ENCODE measurements around the gene MYMK. TPM values are rescaled to one million over a fixed set of nuclear protein-coding genes. Genes with fewer than 3 reads are reported as not detected.

Gene MYMK
- total and polyA plus RNA-seq, 12 donors: not detected

DNA sequence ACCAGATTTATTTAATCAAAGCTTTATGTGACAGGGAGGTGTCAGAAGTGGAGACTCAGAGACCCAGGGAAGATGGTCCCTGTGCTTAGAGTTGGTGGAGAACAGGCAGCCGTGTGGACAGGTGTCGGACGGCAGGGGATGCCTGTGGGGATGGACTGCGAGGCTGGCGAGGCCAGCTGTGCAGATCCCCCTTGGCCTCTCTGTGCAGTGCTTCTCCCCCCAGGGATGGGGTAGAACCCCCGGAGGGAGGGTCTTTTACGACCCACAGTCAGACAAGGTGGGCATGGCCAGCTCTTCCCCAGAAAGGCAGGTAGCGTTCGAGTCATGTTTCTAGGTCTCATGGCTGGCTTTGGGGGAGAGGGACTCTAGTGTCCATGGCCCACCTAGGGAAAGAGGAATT, 41.1 kb downstream of the MYMK start:
- WGBS, 2 donors: 85 to 88% methylated on average over 9 of the region's 9 CpGs
- TF ChIP-seq, protein P1, sequence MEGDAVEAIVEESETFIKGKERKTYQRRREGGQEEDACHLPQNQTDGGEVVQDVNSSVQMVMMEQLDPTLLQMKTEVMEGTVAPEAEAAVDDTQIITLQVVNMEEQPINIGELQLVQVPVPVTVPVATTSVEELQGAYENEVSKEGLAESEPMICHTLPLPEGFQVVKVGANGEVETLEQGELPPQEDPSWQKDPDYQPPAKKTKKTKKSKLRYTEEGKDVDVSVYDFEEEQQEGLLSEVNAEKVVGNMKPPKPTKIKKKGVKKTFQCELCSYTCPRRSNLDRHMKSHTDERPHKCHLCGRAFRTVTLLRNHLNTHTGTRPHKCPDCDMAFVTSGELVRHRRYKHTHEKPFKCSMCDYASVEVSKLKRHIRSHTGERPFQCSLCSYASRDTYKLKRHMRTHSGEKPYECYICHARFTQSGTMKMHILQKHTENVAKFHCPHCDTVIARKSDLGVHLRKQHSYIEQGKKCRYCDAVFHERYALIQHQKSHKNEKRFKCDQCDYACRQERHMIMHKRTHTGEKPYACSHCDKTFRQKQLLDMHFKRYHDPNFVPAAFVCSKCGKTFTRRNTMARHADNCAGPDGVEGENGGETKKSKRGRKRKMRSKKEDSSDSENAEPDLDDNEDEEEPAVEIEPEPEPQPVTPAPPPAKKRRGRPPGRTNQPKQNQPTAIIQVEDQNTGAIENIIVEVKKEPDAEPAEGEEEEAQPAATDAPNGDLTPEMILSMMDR (IDR thresholded peaks at IDR 0.05): no peak
- Histone ChIP-seq H3K27ac (no peak overlapping the region), H3K4me1 (peaks cover 3 to 27% (median 15%) of the 10 kb centered on the region in 9 donors), H3K27me3 (peaks cover 0 to 16% (median 0%) of the 10 kb centered on the region in 7 donors), H3K36me3 (no peaks in the 10 kb centered on the region), H3K4me3 (no peak overlapping the region), H3K9me3 (no peaks in the 10 kb centered on the region)
- intact Hi-C loops (cut with DNase I): loop anchor here in 6 of 10 donors (2.0 to 10.0 kb wide), 5 partner anchors 71 to 459 kb away; partner anchors contain the start of genes MED22 (in 2 of the 6), RPL7A (in 2 of the 6) and SURF6 (in 1 of the 6)
- no peak for ATAC-seq
- no peak for DNase-seq

DNA sequence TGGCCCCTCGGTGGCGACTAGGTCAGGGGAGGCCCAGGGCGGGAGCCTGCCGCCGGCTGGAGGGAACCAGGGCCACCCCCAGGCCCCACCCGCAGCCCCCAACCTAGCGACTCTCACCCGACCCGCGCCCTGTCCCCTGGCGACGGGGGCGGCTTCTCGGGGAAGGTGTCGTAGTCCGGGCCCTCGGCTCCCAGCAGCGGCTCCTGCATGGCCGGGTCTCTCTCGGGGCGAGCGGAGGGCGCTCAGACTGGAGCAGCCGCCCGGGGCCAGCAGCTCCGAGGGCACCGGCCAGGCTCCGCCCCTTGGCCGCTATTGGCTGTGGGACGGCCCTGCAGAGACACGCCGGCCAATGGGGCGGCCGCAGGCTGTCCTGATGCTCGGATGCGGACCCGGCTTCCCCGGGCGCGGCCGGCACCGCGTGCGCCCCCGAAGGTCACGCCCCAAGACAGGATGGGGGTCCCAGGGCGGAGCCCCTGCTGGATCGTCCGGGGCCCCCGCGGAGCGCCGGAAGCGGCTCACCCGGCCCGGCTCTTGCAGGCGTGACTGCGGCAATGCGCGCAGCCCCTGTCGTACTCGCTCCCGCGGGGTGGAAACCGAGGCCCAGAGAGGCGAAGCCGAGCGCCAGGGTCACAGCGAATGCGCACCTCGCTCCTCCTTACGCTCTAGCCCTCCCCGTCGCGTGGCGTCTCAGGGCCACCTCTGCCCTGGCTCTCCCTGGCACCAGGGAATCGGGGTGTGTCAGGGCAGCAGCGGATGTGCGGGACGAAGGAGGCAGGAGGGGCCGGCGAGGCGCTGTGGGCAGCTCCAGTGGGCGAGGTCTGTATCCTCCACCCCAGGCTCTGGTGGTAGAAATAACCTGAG, 45.7 kb downstream of the MYMK start, which contains the start of gene SLC2A6:
Gene SLC2A6, minus strand, starts transcription at position 249 of the 861 bp plus-strand sequence. Its CDS starts 40 bp downstream, at position 209.
- H3K36me3 ChIP-seq: peaks cover 0 to 30% (median 0%) of the 10 kb centered on the region in 9 donors
- 0 to 1% methylated on average over 84 of the region's 84 CpGs for WGBS, 2 donors
- TF ChIP-seq, protein P1 (IDR thresholded peaks at IDR 0.05): no peak
- H3K27me3 ChIP-seq: peaks cover 0 to 7% (median 0%) of the 10 kb centered on the region in 7 donors
- H3K4me3 ChIP-seq: peak within 1 kb of the TSS; percentile 53 to 77 (median 65)
- H3K27ac ChIP-seq: peak within 1 kb of the TSS; percentile 33 to 90 (median 85)
- H3K4me1 ChIP-seq: peaks cover 7 to 55% (median 18%) of the 10 kb centered on the region in 9 donors
- ATAC-seq: peak; percentile 95 to 98 (median 98)
- no peaks in the 10 kb centered on the region for H3K9me3 ChIP-seq
- peak; percentile 80 to 88 for DNase-seq
- intact Hi-C loops (cut with DNase I): loop anchor here in 2 of 10 donors (1.0 to 5.0 kb wide), 3 partner anchors 20 to 1127 kb away; partner anchors contain the start of genes CACFD1 (in 1 of the 2) and SETX (in 1 of the 2)

DNA sequence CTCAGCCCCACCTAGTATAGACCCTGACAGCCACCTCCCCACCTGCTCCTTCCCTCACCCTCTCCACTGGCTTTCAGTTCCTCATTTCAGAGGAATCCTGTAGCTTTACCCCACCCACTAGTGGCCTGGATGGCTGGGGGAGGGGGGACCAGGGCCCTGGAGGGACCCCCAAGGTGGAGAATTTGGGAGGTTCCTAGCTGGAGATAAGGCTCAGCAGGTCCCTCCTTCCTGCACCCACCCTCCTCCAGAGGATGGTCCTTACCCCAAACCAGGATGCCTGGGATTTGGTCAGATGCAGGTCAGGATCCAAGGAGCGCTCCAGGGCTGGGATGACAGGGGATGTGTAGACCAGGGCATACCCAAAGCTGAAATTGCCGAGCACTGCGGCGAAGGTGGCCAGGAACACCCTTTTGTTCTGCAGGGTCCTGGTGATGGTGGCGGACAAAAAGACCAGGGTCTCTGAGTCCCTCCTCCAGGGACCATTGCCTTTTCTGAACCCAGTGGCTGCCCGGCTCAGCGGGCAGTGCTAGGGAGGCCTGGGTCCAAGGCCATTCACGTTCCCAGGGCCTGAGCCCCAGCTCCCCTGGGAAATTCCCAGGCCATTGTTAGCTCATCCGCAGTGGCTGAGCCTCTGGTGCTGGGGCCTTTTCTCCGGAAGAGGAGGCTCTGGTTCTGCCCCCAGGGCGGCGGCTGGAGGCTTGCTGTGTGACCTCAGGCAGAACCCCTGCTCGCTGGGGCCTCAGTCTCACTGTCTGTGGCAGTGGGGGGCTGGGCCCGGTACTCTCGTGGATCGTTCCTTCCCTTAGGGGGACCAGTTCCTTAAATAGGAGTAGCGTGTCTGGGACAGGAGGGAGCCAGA, 46.5 kb downstream of the MYMK start:
- Histone ChIP-seq H3K36me3 (peaks cover 0 to 38% (median 0%) of the 10 kb centered on the region in 9 donors), H3K27ac (peak overlapping the region; percentile 33 to 90 (median 85)), H3K4me1 (peaks cover 7 to 61% (median 18%) of the 10 kb centered on the region in 9 donors), H3K27me3 (peaks cover 0 to 7% (median 0%) of the 10 kb centered on the region in 7 donors), H3K4me3 (peak overlapping the region; percentile 53 to 77 (median 65)), H3K9me3 (no peaks in the 10 kb centered on the region)
- WGBS, 2 donors: 28 to 35% methylated on average over 17 of the region's 17 CpGs
- intact Hi-C loops (cut with DNase I): loop anchor here in 2 of 10 donors (2.0 to 5.0 kb wide), 2 partner anchors 291 to 1126 kb away; partner anchors contain the start of gene SETX (in 1 of the 2)
- DNase-seq: peak; percentile 49 to 50
- peak; percentile 46 to 75 (median 56) for ATAC-seq
- TF ChIP-seq, protein P1 (IDR thresholded peaks at IDR 0.05): no peak

Data from heart right ventricle (tissue), 16 donors.